Subcutaneous adipose tissue (tissue), 4 donors: ENCODE results near the gene CDC42BPA. TPM values are rescaled to one million over a fixed set of nuclear protein-coding genes. Genes with fewer than 3 reads are reported as not detected.

ENCODE experiments used
- CTCF ChIP-seq: fragments of 450-650 bp; IDR thresholded peaks from one replicate; pipeline ENCODE4 v1.5.1; 2016; ENCODE audit warnings: low read depth, mild to moderate bottlenecking, control low read depth, antibody characterized with exemption, moderate library complexity
- total RNA-seq, 4 donors: library from RNA; depleted of rRNA; stranded (reverse); fragments of >200 nt; gene quantifications; one replicate each; pipeline ENCODE4 v1.1.0, GENCODE V29; 2016

CDC42BPA gene
- total RNA-seq, 4 donors from 2014 or later = 43.2 to 68.2 (median 55.3) TPM

GRCh38 chr1:227325156-227325555 lies 6.9 kb upstream of the CDC42BPA start:
- TF ChIP-seq CTCF = no peak

GRCh38 chr1:227323967-227324268 lies 5.6 kb upstream of the CDC42BPA start:
- no peak for TF ChIP-seq CTCF

- TF ChIP-seq CTCF = no peak
These were observed 5.1 kb upstream of the CDC42BPA start for GRCh38 chr1:227323171-227323966.

GRCh38 chr1:227322376-227322775 lies 4.1 kb upstream of the CDC42BPA start:
- TF ChIP-seq CTCF = no peak

GRCh38 chr1:227321035-227321434 lies 2.7 kb upstream of the CDC42BPA start:
- no peak for TF ChIP-seq CTCF

- TF ChIP-seq CTCF = no peak
These were observed 2.2 kb upstream of the CDC42BPA start for GRCh38 chr1:227320476-227320875.

- no peak for TF ChIP-seq CTCF
These were observed 738 bp upstream of the CDC42BPA start for GRCh38 chr1:227318853-227319607.
